HG02852 (cell line): Measurements from ENCODE around the gene CGB7.

Experiments
- ATAC-seq: cut with Tn5 transposase; IDR thresholded peaks from one replicate; pipeline ENCODE4 v1.9.1; 2021; ENCODE audit warnings: mild to moderate bottlenecking, moderate library complexity; ENCODE audit not compliant: unreplicated experiment

CGB7 gene

DNA sequence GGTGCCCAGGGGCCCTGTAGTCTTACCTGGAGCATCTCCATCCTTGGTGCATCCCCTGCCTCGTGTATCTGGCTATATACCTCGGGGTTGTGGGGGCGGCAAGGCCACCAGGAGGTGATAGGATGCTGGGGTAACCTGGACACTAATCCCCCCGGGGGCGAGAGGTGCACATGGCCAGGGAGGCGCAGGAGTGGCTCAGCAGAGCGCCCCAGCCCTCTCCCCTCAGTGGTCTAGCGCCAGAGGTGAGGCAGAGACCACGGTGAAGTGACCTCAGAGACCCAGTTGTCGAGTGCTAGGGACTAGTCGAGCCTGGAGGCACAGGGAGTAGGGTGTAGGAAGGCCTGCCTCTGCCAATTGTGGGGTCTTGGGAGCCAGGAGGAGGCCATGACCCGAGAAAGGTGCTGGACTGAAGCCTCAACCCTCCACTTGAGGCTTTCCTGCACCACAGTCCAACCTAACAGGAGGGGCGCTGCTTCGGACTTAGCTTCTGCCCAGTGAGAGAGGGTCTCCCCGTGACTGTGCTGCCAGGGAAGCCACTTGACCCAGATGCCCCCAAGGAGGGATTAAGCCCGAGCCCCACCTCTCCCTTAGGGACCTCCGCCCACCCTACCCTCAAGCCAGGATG is 40.4 kb downstream of the CGB7 start, which contains the start of gene LHB:
Gene LHB (minus strand): TSS at position 51 of the 625 bp plus-strand sequence. CDS start 10 bp downstream, at position 41.
- ATAC-seq = no peak

DNA sequence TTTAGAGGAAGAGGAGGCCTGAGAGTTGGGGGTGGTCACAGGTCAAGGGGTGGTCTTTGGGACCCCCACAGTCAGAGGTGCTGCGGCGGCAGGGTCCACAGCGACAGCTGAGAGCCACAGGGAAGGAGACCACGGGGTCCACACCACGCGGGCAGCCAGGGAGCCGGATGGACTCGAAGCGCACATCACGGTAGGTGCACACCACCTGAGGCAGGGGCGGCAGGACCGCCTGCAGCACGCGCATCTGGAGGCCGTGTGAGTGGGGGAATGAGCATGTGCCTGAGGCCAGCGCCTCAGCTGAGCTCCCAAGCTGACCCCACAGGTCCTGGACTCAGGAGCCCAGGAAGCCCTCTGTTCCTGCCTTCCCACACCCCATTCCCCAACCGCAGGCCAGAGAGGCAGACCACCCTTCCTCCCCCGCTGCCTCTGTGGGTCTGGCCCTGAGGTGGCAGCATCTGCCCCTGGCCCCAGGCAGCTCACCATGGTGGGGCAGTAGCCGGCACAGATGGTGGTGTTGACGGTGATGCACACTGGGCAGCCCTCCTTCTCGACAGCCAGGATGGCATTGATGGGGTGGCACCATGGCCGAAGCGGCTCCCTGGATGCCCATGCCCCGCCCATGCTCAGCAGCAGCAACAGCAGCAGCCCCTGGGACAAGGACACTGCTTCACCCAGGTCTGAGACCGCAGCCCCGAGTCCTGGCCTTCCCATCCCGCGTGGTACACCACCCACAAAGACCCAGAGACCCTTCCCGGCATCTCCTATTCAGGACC is 41.3 kb downstream of the CGB7 start:
- ATAC-seq = no peak

GRCh38 chr19:49014870-49015255 is 42.7 kb downstream of the CGB7 start:
- no peak for ATAC-seq

- ATAC-seq = no peak
Observed at GRCh38 chr19:49014123-49014869, 43.3 kb downstream of the CGB7 start.

DNA sequence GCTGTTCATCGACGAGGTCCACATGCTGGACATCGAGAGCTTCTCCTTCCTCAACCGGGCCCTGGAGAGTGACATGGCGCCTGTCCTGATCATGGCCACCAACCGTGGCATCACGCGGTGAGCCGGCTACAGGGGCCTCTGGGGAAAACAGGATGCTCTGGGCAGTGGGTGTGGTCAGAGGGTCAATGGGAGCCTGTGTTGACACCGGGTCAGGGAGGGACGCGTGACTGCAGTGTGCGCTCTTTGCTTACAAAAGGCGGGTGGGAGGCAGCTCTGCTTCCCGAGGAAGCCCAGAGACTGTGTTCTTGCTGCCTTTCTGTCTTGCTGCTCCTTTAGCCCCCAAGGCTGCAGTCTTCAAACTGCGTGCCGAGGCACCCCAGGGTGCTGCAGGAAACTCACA is 46.4 kb downstream of the CGB7 start:
- ATAC-seq = no peak

GRCh38 chr19:49010453-49010852 is 47.1 kb downstream of the CGB7 start:
- no peak for ATAC-seq

GRCh38 chr19:49009828-49010227 is 47.7 kb downstream of the CGB7 start:
- no peak for ATAC-seq

DNA sequence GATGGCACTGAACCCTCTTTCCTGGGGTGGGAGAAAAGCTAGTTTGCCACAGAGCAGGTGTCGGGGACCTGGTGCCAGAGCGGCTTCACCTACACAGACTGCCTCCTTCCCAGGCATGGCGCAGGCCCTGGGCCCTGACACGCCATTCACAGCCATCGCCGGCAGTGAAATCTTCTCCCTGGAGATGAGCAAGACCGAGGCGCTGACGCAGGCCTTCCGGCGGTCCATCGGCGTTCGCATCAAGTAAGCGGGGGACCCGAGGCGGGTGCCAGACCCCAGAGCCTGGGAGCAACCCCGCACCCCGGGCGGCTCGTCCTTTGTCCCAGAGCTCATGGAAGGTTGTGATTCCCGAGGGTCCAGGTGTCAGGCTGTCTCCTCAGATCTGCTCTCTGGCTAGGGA is 50.6 kb downstream of the CGB7 start:
- ATAC-seq = no peak

DNA sequence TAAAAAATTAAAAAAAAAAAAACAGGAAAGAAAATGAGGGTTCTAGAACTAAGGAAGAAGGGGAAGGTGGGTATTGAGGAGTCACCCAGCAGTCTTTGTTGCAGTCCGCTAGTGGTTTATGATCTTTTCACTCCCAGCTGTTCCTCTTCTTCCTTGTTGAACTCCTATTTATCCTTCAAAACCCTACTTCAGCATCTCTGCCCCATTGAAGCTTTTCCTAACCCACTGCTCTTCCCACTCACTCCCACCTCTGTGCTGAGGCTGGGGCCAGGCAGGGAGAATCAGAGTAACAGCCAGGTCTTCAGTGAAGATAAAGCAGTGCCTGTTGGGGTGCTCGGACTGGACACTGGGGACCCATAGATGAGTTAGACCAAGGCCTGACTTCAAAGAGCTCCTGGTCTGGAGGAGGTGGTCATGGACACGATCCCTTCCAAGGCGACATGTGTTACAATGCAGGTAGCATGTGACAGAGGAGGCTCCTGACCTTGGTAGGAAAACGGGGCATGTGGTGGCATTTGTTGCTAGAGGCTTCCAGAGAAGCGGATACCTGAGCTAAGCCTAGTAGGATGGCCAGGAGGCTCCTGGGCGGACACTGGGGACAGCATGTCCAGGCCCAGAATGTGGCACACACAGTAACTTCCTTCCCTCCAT is 52.5 kb downstream of the CGB7 start:
- no peak for ATAC-seq
